CD4-positive, alpha-beta T cell treated with Interferon gamma for 1 hour (primary cell): ENCODE measurements around the gene CIDEC.

Source experiments
- DNase-seq: peaks from one replicate; pipeline ENCODE4 v3.0.0-alpha.2; 2020

CIDEC gene

GRCh38 chr3:9879830-9880549 lies at the start of gene CIDEC:
Gene CIDEC, minus strand, starts transcription at chr3:9880253. Its CDS starts 1,767 bp downstream, at chr3:9878486.
- DNase-seq = no peak

GRCh38 chr3:9928158-9928557 lies 48.1 kb upstream of the CIDEC start:
- DNase-seq = no peak

GRCh38 chr3:9918261-9919038 lies 38.4 kb upstream of the CIDEC start:
- DNase-seq = no peak

GRCh38 chr3:9917820-9918219 lies 37.8 kb upstream of the CIDEC start:
- no peak for DNase-seq

GRCh38 chr3:9916734-9917680 lies 37.0 kb upstream of the CIDEC start, which contains the start of gene IL17RC:
Gene IL17RC, plus strand, starts transcription at chr3:9917098. Its CDS starts 218 bp downstream, at chr3:9917316.
- no peak for DNase-seq

GRCh38 chr3:9916346-9916733 lies 36.3 kb upstream of the CIDEC start:
- no peak for DNase-seq

GRCh38 chr3:9915254-9916141 lies 35.4 kb upstream of the CIDEC start:
- DNase-seq = peak; percentile 20

GRCh38 chr3:9914559-9915253 lies 34.7 kb upstream of the CIDEC start:
- no peak for DNase-seq

- DNase-seq = no peak
Measured at GRCh38 chr3:9914011-9914410, 34.0 kb upstream of the CIDEC start.

- no peak for DNase-seq
Measured at GRCh38 chr3:9913601-9914000, 33.5 kb upstream of the CIDEC start.

GRCh38 chr3:9912294-9912935 lies 32.4 kb upstream of the CIDEC start:
- no peak for DNase-seq

- DNase-seq = no peak
Measured at GRCh38 chr3:9911863-9912262, 31.8 kb upstream of the CIDEC start.

GRCh38 chr3:9909221-9910013 lies 29.4 kb upstream of the CIDEC start:
- DNase-seq = no peak

- no peak for DNase-seq
Measured at GRCh38 chr3:9908286-9908685, 28.2 kb upstream of the CIDEC start.

- no peak for DNase-seq
Measured at GRCh38 chr3:9906480-9906879, 26.4 kb upstream of the CIDEC start.

- DNase-seq = no peak
Measured at GRCh38 chr3:9903904-9904303, 23.9 kb upstream of the CIDEC start.

- no peak for DNase-seq
Measured at GRCh38 chr3:9903238-9903624, 23.2 kb upstream of the CIDEC start.

- no peak for DNase-seq
Measured at GRCh38 chr3:9902372-9903237, 22.6 kb upstream of the CIDEC start, which contains the start of gene IL17RE. Gene IL17RE, plus strand, starts transcription at chr3:9902848. Its CDS starts 85 bp downstream, at chr3:9902933.

- DNase-seq = no peak
Measured at GRCh38 chr3:9901967-9902366, 21.9 kb upstream of the CIDEC start.
